NT2/D1 (cell line): ENCODE measurements around the gene TMC6.

Experiments
- YY1 ChIP-seq: IDR thresholded peaks from 2 replicates; pipeline ENCODE4 v1.6.1; 2011; ENCODE audit not compliant: insufficient read length, insufficient read depth
- ZNF274 ChIP-seq: IDR thresholded peaks from 2 replicates; pipeline ENCODE4 v1.6.1; 2011; ENCODE audit warnings: mild to moderate bottlenecking, low read depth, low read length

DNA sequence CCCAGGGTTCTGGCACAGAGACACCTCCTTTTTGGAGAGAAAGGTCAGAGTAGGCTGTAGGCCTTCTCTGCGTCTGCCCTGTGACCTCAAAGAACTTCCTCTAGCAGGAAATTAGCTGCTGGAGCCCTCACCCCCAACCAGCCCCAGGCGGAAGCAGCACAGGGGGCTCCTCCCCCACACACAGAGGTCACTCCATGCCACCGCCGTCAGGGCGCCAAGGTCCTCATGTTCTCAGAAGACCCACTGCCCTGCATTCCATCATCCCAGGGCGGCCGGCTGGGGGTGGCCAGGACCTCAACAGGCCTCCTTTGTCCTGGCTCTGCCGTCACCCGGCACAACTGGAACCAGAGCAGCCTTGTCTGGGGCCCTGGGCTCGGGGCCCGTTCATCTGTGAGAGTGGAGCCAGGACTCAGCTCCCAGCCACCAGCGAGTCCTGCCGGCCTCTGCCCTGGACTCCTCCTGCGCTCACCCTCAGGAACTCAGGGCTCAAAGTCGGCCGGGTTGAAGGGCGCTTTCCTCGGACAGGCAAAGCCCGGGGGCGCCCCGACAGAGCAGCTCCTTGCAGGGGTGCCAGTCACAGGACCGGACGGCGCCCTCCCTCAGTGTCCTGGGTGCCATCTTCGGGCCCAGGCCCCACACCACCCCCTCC, 1.2 kb downstream of the TMC6 start:
- TF ChIP-seq ZNF274 (no peak), YY1 (no peak)
